ENCODE results near the gene TMEM9B.

DNA sequence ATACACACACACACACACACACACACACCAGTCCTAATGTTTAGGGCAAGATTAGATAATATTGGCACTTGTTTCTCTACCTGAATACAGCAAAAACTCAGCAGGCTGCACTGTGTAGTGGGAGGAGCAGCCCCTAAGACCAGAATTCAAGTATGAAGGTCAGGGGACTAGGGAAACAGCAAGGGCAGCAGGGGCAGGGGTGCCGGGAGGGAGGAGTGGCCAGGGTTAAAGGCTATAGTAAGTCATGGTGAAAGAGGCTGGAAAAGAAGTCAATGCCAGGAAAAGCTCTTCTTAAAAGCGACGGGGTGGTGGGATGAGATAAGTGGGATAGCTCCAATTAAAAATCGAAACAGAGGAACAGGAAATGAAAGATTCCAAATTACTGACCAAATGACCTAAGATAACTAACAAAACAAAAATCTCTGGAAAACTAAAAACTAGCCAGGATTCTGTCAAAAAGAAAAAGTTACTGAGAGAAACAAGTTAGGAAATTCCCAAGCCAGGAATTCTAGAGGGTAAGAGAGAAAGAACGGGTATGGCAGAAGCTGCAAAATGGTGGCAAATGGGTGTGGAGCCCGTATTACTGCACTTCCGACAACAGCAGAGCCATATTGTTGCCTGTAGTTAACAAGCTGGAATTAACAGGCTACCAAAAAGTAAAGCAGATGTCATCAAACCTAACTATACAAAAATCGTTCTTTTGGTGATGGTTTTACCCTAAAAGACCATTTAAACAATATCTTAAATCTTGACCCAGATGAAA, 22.7 kb downstream of the TMEM9B start:
- TF ChIP-seq, protein P1, sequence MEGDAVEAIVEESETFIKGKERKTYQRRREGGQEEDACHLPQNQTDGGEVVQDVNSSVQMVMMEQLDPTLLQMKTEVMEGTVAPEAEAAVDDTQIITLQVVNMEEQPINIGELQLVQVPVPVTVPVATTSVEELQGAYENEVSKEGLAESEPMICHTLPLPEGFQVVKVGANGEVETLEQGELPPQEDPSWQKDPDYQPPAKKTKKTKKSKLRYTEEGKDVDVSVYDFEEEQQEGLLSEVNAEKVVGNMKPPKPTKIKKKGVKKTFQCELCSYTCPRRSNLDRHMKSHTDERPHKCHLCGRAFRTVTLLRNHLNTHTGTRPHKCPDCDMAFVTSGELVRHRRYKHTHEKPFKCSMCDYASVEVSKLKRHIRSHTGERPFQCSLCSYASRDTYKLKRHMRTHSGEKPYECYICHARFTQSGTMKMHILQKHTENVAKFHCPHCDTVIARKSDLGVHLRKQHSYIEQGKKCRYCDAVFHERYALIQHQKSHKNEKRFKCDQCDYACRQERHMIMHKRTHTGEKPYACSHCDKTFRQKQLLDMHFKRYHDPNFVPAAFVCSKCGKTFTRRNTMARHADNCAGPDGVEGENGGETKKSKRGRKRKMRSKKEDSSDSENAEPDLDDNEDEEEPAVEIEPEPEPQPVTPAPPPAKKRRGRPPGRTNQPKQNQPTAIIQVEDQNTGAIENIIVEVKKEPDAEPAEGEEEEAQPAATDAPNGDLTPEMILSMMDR (IDR thresholded peaks at IDR 0.05): no peak
- TF ChIP-seq POLR2A (IDR thresholded peaks at IDR 0.05): no peak
